ENCODE results near the gene DYNLT4.

Gene DYNLT4

GRCh38 chr1:44835738-44836675 lies 28.9 kb upstream of the DYNLT4 start:
- peak; percentile 67 for DNase-seq (ENCODE audit: low spot score)
- TF ChIP-seq, protein P1, sequence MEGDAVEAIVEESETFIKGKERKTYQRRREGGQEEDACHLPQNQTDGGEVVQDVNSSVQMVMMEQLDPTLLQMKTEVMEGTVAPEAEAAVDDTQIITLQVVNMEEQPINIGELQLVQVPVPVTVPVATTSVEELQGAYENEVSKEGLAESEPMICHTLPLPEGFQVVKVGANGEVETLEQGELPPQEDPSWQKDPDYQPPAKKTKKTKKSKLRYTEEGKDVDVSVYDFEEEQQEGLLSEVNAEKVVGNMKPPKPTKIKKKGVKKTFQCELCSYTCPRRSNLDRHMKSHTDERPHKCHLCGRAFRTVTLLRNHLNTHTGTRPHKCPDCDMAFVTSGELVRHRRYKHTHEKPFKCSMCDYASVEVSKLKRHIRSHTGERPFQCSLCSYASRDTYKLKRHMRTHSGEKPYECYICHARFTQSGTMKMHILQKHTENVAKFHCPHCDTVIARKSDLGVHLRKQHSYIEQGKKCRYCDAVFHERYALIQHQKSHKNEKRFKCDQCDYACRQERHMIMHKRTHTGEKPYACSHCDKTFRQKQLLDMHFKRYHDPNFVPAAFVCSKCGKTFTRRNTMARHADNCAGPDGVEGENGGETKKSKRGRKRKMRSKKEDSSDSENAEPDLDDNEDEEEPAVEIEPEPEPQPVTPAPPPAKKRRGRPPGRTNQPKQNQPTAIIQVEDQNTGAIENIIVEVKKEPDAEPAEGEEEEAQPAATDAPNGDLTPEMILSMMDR (conservative IDR thresholded peaks at IDR 0.05; ENCODE audit: low read depth), result peak; percentile 88
- CTCF ChIA-PET, result interaction anchor here (0.6 to 1.5 kb wide), 5 partner anchors 14 to 879 kb away, joined by 3 to 6 read pairs (median 3); no protein-coding TSS in a partner anchor
- POLR2A ChIA-PET (ENCODE audit: low non-redundant PET), result interaction anchor here (0.5 kb wide), 1 partner anchor 37 kb away, joined by 4 read pairs; no protein-coding TSS in a partner anchor
- H3K27ac ChIP-seq, result peak overlapping the region; percentile 10; the same call in 1 of the 2 replicates

- DNase-seq (ENCODE audit: low spot score), result no peak
These were observed 27.2 kb upstream of the DYNLT4 start for GRCh38 chr1:44834328-44834727.

DNA sequence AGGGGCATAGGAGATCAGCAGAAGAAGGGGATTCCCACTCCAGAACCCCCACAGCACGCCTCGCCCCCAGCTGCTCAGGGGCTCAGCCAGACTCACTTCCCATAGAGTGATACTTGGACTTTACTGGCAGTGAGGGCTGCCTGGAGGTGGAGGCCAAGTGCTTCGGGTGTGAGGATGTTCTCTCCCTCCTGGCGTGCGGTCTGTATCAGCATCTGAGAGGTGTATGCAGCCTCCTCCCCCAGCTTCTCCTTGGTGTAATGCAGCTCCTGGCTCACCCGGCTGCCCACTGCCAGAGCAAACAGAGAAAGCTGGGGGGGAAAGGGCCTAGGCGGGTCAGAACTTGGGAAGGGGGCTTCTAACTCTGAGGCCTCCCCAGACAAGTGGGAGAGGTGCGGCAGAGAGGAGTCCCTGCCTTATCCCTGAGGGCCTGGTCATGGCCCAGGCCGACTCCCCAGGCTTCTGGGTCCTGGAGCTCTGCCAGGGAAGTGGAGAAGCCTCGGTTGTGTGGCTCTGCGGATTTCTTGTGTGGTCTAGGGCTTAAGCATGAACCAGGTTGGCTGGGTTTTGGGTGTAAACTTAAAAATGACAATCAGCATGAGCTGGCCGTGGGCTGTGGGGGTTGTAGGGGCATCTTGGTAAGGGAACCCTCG lies 25.0 kb upstream of the DYNLT4 start:
- POLR2A ChIA-PET (ENCODE audit: low non-redundant PET), result no interaction called here
- H3K27ac ChIP-seq, result no peak overlapping the region
- CTCF ChIA-PET, result no interaction called here
- DNase-seq (ENCODE audit: low spot score), result no peak
- TF ChIP-seq, protein P1 (conservative IDR thresholded peaks at IDR 0.05; ENCODE audit: low read depth), result no peak

More at GRCh38 chr1:44834328-44834727, 27.2 kb upstream of the DYNLT4 start:
- CTCF ChIA-PET, result interaction anchor here (0.6 kb wide), 1 partner anchor 899 kb away, joined by 3 read pairs; no protein-coding TSS in a partner anchor
- TF ChIP-seq, protein P1 (conservative IDR thresholded peaks at IDR 0.05; ENCODE audit: low read depth), result no peak
- H3K27ac ChIP-seq, result no peak overlapping the region
- POLR2A ChIA-PET (ENCODE audit: low non-redundant PET), result no interaction called here

- ChIA-PET POLR2A (ENCODE audit: low non-redundant PET) (no interaction called here), CTCF (interaction anchor here (0.7 kb wide), 1 partner anchor 11 kb away, joined by 3 read pairs; no protein-coding TSS in a partner anchor)
- no peak overlapping the region for H3K27ac ChIP-seq
- TF ChIP-seq, protein P1 (conservative IDR thresholded peaks at IDR 0.05; ENCODE audit: low read depth), result no peak
- no peak for DNase-seq (ENCODE audit: low spot score)
These were observed 24.4 kb upstream of the DYNLT4 start for GRCh38 chr1:44831516-44831915.

- POLR2A ChIA-PET (ENCODE audit: low non-redundant PET), result no interaction called here
- no peak for DNase-seq (ENCODE audit: low spot score)
- TF ChIP-seq, protein P1 (conservative IDR thresholded peaks at IDR 0.05; ENCODE audit: low read depth), result no peak
- CTCF ChIA-PET, result interaction anchor here (0.7 kb wide), 1 partner anchor 10 kb away, joined by 3 read pairs; no protein-coding TSS in a partner anchor
- H3K27ac ChIP-seq, result peak overlapping the region; percentile 7
These were observed 23.8 kb upstream of the DYNLT4 start for GRCh38 chr1:44830900-44831304.

Measured in RWPE1 (cell line).